ENCODE data around the gene GALK1. TPM values are rescaled to one million over a fixed set of nuclear protein-coding genes. Genes with fewer than 3 reads are reported as not detected.
A peak's percentile ranks its signal among the peaks of the same experiment; 100 is the strongest.

GALK1 gene
- total RNA-seq, 4 donors from 2014 or later, result 50.1 to 81.9 (median 64.1) TPM

GRCh38 chr17:75752802-75753513, 12.0 kb downstream of the GALK1 start:
- Histone ChIP-seq H3K27me3 (no peaks in the 10 kb centered on the region), H3K9me3 (no peaks in the 10 kb centered on the region), H3K27ac (peak overlapping the region in 1 of 4 donors; percentile 80), H3K4me3 (peak overlapping the region; percentile 50 to 67 (median 52)), H3K36me3 (peaks cover 0 to 94% (median 0%) of the 10 kb centered on the region in 3 donors), H3K4me1 (peaks cover 0 to 14% (median 9%) of the 10 kb centered on the region in 4 donors)
- peak in 1 of 3 donors; percentile 47 for DNase-seq
- TF ChIP-seq CTCF (IDR thresholded peaks at IDR 0.05) (peak in 1 of 6 experiments; percentile 3), POLR2A (IDR thresholded peaks at IDR 0.05) (no peak)

GRCh38 chr17:75752405-75752709, 12.6 kb downstream of the GALK1 start:
- TF ChIP-seq CTCF (IDR thresholded peaks at IDR 0.05), result no peak
- TF ChIP-seq POLR2A (IDR thresholded peaks at IDR 0.05), result no peak
- peaks cover 0 to 14% (median 9%) of the 10 kb centered on the region in 4 donors for H3K4me1 ChIP-seq
- H3K27me3 ChIP-seq, result no peaks in the 10 kb centered on the region
- H3K36me3 ChIP-seq, result peaks cover 0 to 92% (median 0%) of the 10 kb centered on the region in 3 donors
- DNase-seq, result no peak
- H3K9me3 ChIP-seq, result no peaks in the 10 kb centered on the region
- no peak overlapping the region for H3K27ac ChIP-seq
- H3K4me3 ChIP-seq, result no peak overlapping the region

- Histone ChIP-seq H3K27me3 (no peaks in the 10 kb centered on the region), H3K9me3 (no peaks in the 10 kb centered on the region), H3K27ac (no peak overlapping the region), H3K4me1 (peaks cover 0 to 14% (median 9%) of the 10 kb centered on the region in 4 donors), H3K4me3 (no peak overlapping the region), H3K36me3 (peaks cover 0 to 91% (median 0%) of the 10 kb centered on the region in 3 donors)
- DNase-seq, result no peak
- TF ChIP-seq POLR2A (IDR thresholded peaks at IDR 0.05) (no peak), CTCF (IDR thresholded peaks at IDR 0.05) (no peak)
Measured at GRCh38 chr17:75751676-75752404, 13.2 kb downstream of the GALK1 start.

GRCh38 chr17:75750661-75751423, 14.2 kb downstream of the GALK1 start:
- no peak overlapping the region for H3K27ac ChIP-seq
- peaks cover 0 to 14% (median 9%) of the 10 kb centered on the region in 4 donors for H3K4me1 ChIP-seq
- no peaks in the 10 kb centered on the region for H3K27me3 ChIP-seq
- no peaks in the 10 kb centered on the region for H3K9me3 ChIP-seq
- DNase-seq, result no peak
- TF ChIP-seq POLR2A (IDR thresholded peaks at IDR 0.05) (no peak), CTCF (IDR thresholded peaks at IDR 0.05) (no peak)
- H3K4me3 ChIP-seq, result no peak overlapping the region
- H3K36me3 ChIP-seq, result peaks cover 0 to 88% (median 0%) of the 10 kb centered on the region in 3 donors

- Histone ChIP-seq H3K9me3 (no peaks in the 10 kb centered on the region), H3K4me1 (peaks cover 0 to 14% (median 7%) of the 10 kb centered on the region in 4 donors), H3K36me3 (peaks cover 0 to 86% (median 0%) of the 10 kb centered on the region in 3 donors), H3K4me3 (peak overlapping the region in 1 of 4 donors; percentile 3), H3K27me3 (no peaks in the 10 kb centered on the region), H3K27ac (no peak overlapping the region)
- DNase-seq, result peak; percentile 90 to 95 (median 92)
- TF ChIP-seq POLR2A (IDR thresholded peaks at IDR 0.05), result no peak
- peak; percentile 72 to 97 (median 89) for TF ChIP-seq CTCF (IDR thresholded peaks at IDR 0.05)
Measured at GRCh38 chr17:75749545-75750389, 15.2 kb downstream of the GALK1 start.

Data from Peyer's patch (tissue), 4 donors.